ENCODE data around the gene MIPOL1. TPM values are rescaled to one million over a fixed set of nuclear protein-coding genes. Genes with fewer than 3 reads are reported as not detected.

Gene MIPOL1
- total and polyA plus RNA-seq, 2 of the 13 experiments (the other 11 are each of a cell fraction or from before 2014, with no cell fraction given) = 8.6 to 34.2 TPM

DNA sequence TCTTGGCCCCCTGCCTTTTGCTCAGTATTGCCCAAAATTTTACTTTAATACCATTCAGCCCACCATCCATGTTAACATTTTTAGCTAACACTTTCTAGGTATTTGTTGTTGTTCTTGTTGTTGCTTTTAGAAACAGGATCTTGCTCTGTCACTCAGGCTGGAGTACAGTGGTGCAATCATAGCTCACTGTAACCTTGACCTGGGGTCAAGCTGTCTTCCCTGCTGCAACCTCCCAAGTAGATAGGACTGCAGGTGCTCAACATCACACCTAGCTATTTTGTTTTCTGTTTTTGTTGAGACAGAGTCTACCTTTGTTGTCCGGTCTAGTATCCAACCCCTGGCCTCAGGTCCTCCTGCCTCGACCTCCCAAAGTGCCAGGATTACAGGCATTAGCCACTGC is 4.0 kb downstream of the MIPOL1 start (continued):
- TF ChIP-seq, protein P1, sequence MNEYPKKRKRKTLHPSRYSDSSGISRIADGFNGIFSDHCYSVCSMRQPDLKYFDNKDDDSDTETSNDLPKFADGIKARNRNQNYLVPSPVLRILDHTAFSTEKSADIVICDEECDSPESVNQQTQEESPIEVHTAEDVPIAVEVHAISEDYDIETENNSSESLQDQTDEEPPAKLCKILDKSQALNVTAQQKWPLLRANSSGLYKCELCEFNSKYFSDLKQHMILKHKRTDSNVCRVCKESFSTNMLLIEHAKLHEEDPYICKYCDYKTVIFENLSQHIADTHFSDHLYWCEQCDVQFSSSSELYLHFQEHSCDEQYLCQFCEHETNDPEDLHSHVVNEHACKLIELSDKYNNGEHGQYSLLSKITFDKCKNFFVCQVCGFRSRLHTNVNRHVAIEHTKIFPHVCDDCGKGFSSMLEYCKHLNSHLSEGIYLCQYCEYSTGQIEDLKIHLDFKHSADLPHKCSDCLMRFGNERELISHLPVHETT (CRISPR knock-in tag; conservative IDR thresholded peaks at IDR 0.05) = no peak
- TF ChIP-seq FOSL2 (CRISPR knock-in tag; IDR thresholded peaks at IDR 0.05) (no peak), ZNF274 (CRISPR knock-in tag; IDR thresholded peaks at IDR 0.05) (no peak), NPAS2 (CRISPR knock-in tag; IDR thresholded peaks at IDR 0.05; ENCODE audit: borderline replicate concordance) (no peak), HMG20A (CRISPR knock-in tag; IDR thresholded peaks at IDR 0.05; ENCODE audit: borderline replicate concordance) (peak; percentile 39; the same call in 1 of the 2 replicates), SAFB2 (CRISPR knock-in tag; IDR thresholded peaks at IDR 0.05; ENCODE audit: borderline replicate concordance, low read depth) (no peak), ZNF354B (CRISPR knock-in tag; IDR thresholded peaks at IDR 0.05) (no peak), ELF1 (CRISPR knock-in tag; IDR thresholded peaks at IDR 0.05) (no peak), SSRP1 (CRISPR knock-in tag; IDR thresholded peaks at IDR 0.05) (no peak), ZNF101 (CRISPR knock-in tag; IDR thresholded peaks at IDR 0.05; ENCODE audit: borderline replicate concordance, low read depth) (no peak), ZNF713 (CRISPR knock-in tag; IDR thresholded peaks at IDR 0.05) (no peak), GATAD1 (CRISPR knock-in tag; IDR thresholded peaks at IDR 0.05) (no peak), MEIS1 (CRISPR knock-in tag; IDR thresholded peaks at IDR 0.05; ENCODE audit: borderline replicate concordance) (no peak), ZNF777 (CRISPR knock-in tag; IDR thresholded peaks at IDR 0.05) (no peak), HMGA1 (CRISPR knock-in tag; conservative IDR thresholded peaks at IDR 0.05) (no peak), NFRKB (IDR thresholded peaks at IDR 0.05) (no peak), ZFP37 (CRISPR knock-in tag; IDR thresholded peaks at IDR 0.05; ENCODE audit: borderline replicate concordance) (no peak), NFKB2 (CRISPR knock-in tag; IDR thresholded peaks at IDR 0.05; ENCODE audit: borderline replicate concordance) (no peak), MIER3 (CRISPR knock-in tag; IDR thresholded peaks at IDR 0.05; ENCODE audit: borderline replicate concordance) (no peak), ZMYM2 (CRISPR knock-in tag; IDR thresholded peaks at IDR 0.05) (no peak), ZIK1 (CRISPR knock-in tag; IDR thresholded peaks at IDR 0.05; ENCODE audit: borderline replicate concordance, low read depth) (no peak)
- TF ChIP-seq, protein P2, sequence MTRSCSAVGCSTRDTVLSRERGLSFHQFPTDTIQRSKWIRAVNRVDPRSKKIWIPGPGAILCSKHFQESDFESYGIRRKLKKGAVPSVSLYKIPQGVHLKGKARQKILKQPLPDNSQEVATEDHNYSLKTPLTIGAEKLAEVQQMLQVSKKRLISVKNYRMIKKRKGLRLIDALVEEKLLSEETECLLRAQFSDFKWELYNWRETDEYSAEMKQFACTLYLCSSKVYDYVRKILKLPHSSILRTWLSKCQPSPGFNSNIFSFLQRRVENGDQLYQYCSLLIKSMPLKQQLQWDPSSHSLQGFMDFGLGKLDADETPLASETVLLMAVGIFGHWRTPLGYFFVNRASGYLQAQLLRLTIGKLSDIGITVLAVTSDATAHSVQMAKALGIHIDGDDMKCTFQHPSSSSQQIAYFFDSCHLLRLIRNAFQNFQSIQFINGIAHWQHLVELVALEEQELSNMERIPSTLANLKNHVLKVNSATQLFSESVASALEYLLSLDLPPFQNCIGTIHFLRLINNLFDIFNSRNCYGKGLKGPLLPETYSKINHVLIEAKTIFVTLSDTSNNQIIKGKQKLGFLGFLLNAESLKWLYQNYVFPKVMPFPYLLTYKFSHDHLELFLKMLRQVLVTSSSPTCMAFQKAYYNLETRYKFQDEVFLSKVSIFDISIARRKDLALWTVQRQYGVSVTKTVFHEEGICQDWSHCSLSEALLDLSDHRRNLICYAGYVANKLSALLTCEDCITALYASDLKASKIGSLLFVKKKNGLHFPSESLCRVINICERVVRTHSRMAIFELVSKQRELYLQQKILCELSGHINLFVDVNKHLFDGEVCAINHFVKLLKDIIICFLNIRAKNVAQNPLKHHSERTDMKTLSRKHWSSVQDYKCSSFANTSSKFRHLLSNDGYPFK (CRISPR knock-in tag; IDR thresholded peaks at IDR 0.05; ENCODE audit: borderline replicate concordance) = no peak
- TF ChIP-seq, protein P3, sequence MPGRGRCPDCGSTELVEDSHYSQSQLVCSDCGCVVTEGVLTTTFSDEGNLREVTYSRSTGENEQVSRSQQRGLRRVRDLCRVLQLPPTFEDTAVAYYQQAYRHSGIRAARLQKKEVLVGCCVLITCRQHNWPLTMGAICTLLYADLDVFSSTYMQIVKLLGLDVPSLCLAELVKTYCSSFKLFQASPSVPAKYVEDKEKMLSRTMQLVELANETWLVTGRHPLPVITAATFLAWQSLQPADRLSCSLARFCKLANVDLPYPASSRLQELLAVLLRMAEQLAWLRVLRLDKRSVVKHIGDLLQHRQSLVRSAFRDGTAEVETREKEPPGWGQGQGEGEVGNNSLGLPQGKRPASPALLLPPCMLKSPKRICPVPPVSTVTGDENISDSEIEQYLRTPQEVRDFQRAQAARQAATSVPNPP (CRISPR knock-in tag; IDR thresholded peaks at IDR 0.05) = no peak
- TF ChIP-seq, protein P4, sequence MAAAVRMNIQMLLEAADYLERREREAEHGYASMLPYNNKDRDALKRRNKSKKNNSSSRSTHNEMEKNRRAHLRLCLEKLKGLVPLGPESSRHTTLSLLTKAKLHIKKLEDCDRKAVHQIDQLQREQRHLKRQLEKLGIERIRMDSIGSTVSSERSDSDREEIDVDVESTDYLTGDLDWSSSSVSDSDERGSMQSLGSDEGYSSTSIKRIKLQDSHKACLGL (CRISPR knock-in tag; IDR thresholded peaks at IDR 0.05) = no peak
- TF ChIP-seq, protein P5, sequence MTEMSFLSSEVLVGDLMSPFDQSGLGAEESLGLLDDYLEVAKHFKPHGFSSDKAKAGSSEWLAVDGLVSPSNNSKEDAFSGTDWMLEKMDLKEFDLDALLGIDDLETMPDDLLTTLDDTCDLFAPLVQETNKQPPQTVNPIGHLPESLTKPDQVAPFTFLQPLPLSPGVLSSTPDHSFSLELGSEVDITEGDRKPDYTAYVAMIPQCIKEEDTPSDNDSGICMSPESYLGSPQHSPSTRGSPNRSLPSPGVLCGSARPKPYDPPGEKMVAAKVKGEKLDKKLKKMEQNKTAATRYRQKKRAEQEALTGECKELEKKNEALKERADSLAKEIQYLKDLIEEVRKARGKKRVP (CRISPR knock-in tag; IDR thresholded peaks at IDR 0.05) = peak in 1 of 2 experiments; percentile 61; a peak in 1 of 4 replicates
